GM23248 (cell line): ENCODE results near the gene UNC5A.

Experiments
- EZH2 ChIP-seq: fragments of 200-600 bp; sonication (generic); IDR thresholded peaks from 2 replicates; pipeline ENCODE4 v1.6.1; 2018; ENCODE audit warnings: antibody characterized with exemption, mild to moderate bottlenecking; ENCODE audit not compliant: insufficient read depth, poor library complexity, severe bottlenecking
- EZH2phosphoT487 ChIP-seq: fragments of 200-600 bp; sonication (generic); IDR thresholded peaks from 2 replicates; pipeline ENCODE4 v1.6.1; 2018; ENCODE audit warnings: antibody characterized with exemption, moderate library complexity, mild to moderate bottlenecking, low read depth; ENCODE audit not compliant: insufficient read depth

- TF ChIP-seq EZH2phosphoT487 (no peak), EZH2 (no peak)
These were observed 8.1 kb upstream of the UNC5A start for GRCh38 chr5:176802116-176802784.
